SK-N-MC (cell line): ENCODE measurements around the gene FLNB.

ENCODE experiments used
- EZH2 ChIP-seq: fragments of 200-600 bp; sonication (generic); IDR thresholded peaks from one replicate; pipeline ENCODE4 v1.6.1; 2017; ENCODE audit warnings: antibody characterized with exemption
- POLR2AphosphoS5 ChIP-seq: IDR thresholded peaks from 2 replicates; pipeline ENCODE4 v1.6.1; 2012; ENCODE audit warnings: mild to moderate bottlenecking, low read depth, low read length, borderline replicate concordance

GRCh38 chr3:58179235-58180098 lies 171.2 kb downstream of the FLNB start:
- TF ChIP-seq EZH2 = no peak
- no peak for TF ChIP-seq POLR2AphosphoS5
